NCI-H2107 treated with DMSO at 0.1 percent for 48 hours (cell line): Measurements from ENCODE around the gene GEN1.
A peak's percentile ranks its signal among the peaks of the same experiment; 100 is the strongest.

ENCODE experiments used
- DNase-seq: peaks from one replicate; lab custom pipeline; 2025; ENCODE audit not compliant: unreplicated experiment; lab: John Stamatoyannopoulos, UW

Gene GEN1

DNA sequence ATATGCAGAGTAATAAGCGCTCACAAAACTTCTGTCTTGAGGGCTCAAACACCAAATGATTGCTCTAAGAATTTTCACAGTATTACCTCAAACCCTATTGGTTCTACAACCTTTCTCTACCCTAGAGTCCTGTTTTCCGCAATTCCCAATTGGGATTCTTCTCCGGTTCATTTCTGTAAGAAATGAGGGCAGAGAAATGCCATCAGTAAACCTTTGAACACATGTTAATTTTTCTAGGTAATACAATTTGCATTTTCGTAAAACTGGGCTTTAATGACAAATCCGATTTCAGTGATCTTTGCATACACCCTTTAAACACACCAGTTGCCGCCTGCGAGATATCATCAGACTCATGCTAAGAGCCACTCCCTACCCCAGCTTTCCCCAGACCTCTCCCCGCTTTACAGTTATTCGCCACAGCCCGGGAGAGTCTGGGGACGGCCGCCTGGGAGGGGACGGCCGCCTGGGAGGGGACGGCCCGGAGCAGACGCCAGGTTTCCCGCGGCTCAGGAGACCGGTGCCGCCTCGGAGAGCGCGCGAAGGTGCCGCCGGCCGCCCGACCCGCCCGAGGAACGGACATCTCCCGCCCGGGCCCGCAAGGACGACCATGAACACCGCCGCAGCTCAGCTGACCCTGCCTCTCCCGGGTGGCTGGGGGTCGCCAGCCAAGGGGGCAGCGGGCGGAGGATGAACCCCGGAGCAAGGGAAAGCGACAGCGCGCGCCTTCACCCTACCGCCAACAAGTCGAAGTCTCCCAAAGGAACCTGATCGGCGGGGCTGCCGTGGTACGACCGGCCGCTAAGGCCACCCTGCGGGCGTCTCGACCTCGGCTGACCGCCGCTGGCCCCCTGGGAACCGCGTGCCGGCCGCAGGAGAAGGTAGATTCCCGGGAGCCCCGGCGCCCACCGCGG is 791 bp upstream of the GEN1 start:
- peak; percentile 13 for DNase-seq

DNA sequence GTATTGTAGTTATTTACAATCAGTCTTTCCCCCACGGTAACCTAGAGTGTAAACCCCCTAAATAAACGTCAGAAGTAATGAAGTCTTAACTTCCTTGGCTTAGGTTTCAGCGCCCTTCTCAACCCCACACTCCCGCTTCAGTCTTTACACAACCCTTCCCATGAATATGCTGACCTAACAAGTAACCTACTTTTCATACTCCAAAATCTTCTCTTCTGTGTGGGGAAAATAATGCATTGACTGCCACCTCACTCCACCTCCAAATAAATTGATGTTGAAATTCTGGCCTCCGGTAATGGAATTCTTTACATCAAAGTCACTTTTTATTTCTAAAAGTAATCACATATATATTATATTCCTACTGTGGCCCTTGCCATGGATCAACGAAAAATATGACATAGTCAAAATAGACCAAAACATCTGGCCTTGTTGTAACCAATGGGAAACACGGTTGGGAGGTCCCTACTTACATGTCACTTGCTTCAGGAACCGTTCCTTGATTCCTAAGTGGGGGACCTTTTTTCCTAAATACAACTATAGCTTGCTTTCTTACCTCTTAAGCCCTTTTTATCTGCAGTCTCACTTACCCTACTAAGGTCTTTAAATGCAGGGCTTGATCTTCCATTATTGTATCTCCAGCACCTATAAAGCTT is 961 bp downstream of the GEN1 start:
- no peak for DNase-seq

DNA sequence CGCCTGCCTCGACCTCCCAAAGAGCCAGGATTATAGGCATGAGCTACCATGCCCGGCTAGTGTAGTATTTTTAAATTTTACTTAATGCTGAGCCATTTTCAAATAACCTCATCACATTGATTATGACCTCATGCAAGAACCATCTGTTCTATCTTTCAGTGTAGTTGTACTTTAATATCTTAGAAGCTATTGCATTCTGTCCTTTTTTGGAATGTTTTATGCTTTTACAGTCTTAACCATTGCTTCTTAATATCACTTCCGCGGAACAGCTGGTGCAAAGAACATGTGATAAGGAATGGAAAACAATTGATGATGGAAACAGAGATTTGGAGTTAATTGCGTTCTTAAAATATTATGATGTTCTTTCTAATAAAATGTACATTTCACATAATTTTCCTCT is 2.7 kb downstream of the GEN1 start:
- no peak for DNase-seq

DNA sequence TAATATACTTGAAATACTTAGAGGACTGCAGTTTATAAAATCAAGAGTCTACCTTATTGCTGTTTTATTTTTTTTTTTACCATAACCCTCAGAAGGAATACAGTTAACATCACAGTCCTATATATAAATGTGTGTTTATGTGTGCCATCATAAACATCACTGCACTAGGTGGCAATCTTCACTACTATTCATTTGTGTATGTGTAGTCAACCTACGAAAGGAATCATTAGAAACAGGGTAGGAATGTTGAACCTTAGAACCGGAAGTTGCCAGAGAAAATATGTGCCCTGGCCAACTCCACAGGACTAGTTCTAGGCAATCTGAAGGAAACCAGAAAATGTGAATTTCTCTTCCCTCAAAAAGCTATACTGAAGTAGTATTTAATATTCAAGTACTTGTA is 3.4 kb downstream of the GEN1 start:
- no peak for DNase-seq

DNA sequence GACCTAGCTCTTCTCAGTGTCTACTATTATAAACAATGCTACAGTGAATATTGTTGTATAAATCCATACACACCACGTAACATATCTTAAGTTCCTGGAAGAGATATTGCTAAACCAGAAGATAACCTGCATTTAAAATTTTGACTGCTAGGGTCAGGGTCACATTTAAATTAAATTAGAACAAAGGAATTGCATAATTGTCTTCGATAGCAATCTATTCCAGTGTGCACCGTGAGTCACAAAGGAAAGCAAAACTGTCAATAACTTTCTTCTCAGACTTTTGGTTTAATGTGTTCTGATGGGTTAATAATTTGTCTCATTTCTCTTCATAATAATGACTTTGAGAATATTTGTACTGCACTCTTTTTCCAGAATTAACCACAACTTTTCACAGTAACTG is 4.2 kb downstream of the GEN1 start:
- no peak for DNase-seq

DNA sequence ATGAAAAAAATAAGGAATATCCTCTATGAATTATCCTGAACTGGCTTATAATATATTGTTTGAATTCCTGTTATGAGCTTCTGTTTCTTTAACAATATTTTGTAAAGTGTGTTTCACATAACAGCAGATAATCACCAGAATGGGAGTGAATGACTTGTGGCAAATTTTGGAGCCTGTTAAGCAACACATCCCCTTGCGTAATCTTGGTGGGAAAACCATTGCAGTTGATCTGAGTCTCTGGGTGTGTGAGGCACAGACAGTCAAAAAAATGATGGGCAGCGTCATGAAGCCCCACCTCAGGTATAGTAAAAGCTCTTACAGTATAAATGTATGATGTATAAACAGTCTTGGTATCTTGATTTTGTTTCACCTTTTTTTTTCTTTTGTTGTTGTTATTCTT is 5.9 kb downstream of the GEN1 start:
- no peak for DNase-seq

DNA sequence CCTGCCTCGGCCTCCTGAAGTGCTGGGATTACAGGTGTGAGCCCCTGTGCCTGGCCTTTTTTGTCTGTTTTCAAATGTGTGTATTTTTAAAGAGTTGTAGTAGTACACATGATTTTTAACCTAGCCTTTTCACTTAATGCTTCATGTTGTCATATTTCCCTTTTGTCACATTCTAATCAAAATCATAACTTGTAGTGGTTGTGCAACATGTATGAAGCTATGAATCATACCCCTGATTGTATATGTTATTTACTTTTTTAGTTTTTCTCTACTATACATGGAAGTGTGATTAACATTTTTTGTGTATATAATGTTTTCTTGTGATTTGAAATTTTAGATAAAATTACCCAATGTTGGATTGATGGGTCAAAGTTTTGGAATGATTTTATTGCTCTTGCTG is 8.5 kb downstream of the GEN1 start:
- no peak for DNase-seq

DNA sequence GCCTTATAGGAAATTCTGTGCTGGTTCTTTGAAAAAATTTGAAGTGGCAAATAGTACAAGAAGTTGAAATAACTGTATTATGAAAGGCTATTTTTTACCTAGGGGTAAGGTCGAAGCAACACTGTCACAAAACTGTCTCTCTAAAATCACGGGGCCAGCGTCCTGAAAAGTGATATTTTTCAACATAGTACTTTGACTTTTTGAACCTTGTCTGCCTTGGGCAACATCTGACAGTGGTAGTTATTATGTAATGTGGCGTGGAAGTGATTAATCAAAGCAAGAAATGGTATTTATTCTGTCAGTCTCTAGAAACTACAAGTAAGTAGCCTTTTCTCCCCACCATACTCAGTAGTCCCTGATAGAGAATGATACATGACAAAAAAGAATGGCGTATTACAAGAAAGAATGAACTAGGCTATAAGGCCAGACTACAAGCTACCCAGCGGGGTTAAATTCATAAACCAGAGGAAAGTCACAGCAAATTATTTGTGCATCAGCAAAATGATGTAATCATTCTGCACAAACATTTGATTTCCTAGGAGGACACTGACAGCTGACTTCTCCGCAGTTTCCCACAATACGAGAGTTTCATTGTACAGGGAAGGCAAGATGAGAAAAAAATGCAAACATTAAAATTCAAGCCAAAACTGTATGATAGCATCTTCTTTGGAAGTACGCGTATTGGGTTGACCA is 9.8 kb downstream of the GEN1 start:
- no peak for DNase-seq

DNA sequence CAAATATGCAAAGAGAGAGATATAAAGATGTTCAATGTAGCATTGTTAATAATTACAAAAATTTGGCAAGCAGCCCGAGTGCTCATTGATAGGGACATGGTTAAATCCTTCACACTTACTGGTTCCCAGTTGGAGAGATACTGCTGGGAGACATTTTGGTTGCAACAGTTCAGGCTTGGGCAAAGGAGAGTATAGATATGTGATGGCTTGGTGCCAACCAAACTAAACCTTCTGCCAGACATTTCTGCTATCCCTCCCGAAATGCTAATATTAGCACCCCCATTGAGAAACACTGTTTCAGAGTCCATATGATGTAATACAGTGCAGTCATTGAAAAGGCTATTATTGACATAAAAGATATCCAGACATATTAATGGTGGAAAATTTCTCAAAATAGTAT is 11.5 kb downstream of the GEN1 start:
- no peak for DNase-seq

DNA sequence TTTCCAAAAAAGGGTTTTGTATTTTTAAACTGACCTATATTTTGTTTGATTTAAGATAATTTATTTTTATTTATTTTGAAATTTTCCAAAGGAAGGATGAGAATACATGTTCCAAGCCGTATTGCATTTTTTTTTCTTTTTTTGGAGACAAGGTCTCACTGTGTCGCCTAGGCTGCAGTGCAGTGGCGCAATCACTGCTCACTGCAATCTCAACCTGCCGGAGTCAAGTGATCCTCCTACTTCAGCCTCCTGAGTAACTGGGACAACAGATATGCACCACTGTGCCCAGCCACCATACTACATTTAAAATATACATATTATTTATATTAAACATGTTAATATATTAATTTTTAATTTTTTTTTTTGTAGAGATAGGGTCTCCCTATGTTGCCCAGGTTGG is 15.0 kb downstream of the GEN1 start:
- no peak for DNase-seq

DNA sequence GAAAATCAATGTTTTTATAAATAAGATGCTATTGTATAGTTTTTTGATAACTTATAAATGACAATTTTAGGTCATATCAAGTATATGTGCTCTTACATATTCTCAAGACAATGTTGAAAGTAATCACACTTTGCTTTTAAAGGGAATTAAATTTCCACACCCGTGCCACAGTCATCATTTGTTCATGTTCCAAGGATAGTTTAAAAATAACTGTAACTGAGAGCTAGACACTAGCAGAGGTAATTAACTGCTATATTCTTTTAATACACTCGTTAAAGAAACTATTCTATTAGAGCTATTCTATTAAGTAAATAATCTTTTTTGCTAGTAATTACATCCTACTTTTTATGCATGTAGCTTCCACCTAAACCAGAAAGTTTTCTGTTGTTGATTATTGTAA is 18.0 kb downstream of the GEN1 start:
- DNase-seq, result no peak

DNA sequence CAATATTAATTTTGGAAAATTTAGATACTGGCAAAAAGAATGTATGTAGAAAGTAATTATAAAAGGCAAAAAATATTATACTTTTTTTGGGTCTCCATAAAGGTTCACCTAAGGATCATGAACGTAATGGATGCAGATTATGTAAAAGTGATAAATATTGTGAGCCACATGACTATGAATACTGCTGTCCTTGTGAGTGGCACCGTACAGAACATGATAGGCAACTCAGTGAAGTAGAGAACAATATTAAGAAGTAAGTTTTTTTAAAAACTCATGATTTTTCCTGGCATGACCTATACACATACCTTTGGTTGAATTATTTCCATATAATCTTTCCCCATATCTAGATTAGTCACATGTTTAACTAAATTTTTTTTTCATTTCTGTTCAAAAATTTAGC is 18.6 kb downstream of the GEN1 start:
- DNase-seq, result no peak

DNA sequence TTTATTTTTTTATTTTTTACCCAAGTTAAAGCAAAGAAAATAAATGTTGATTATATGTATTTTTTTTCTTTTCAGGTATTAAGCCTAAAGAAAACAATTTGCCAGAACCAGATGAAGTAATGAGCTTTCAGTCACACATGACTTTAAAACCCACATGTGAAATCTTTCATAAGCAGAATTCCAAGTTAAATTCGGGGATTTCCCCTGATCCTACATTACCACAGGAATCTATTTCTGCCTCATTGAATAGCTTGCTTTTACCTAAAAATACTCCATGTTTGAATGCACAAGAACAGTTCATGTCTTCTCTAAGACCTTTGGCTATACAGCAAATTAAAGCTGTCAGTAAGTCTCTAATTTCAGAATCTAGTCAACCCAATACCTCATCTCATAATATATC is 26.6 kb downstream of the GEN1 start:
- no peak for DNase-seq

DNA sequence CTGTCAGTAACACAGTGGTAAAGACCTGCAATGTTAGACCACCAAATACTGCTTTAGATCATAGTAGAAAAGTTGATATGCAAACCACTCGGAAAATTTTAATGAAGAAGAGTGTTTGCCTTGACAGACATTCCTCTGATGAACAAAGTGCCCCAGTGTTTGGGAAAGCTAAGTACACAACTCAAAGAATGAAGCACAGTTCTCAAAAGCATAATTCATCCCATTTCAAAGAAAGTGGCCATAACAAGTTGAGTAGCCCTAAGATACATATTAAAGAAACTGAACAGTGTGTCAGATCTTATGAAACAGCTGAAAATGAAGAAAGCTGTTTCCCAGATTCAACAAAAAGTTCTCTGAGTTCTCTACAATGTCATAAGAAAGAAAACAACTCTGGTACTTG is 27.5 kb downstream of the GEN1 start:
- no peak for DNase-seq

DNA sequence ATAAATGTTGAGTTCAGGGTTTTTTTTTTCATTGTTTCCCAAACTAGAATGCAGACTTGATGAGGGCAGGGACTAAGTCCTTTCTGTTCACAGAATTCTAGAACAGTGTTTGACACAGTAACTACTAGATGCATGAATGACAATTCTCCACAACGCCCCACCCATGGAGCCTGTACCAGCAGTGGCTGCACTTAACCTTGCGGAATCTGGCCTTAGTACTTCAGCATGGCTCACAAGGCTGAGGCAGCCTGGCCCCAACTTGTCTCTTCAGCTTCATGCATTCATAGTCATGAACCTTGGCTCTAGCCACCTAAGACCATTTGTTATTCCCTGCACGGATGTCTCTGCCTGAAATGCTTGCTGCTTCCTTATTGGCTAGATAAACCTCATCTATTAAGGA is 32.8 kb downstream of the GEN1 start:
- DNase-seq, result no peak

DNA sequence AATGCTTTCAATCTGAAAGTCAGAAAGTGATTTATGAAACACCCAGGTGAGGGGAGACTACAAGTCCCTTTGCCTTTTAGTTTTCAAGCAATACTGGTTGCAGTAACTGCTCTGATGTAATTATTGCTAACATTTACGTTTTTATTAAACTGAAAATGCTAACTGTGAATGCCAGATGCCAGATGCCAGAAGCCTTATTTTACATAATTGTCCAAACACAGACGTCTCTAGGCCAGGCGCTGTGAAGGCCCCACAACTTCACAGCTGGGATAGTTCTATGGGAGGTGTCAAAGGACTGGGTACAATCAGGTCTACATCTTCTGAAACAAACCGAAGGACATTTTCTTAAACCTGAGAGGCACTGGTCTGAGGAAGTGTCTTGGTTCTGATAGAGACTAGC is 34.8 kb downstream of the GEN1 start:
- DNase-seq, result no peak

DNA sequence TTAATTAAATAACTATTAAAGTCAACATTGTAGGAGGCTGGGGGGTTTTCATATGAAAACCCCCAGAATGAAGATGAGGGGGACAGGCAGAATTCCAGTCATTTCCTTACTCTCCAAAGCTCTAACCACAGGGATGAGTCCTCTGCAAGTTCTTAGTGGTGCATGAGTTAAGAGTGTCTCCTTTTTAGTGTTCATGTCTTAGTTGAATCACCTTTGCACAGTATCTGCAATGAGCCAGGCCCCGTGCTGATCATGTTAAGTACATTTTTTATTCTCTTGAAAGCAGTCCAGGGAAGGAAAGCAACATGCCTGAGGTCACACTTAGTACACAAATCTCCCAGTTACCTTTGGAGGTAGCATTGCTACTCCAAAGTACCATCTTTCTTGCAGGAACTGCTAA is 36.6 kb downstream of the GEN1 start:
- no peak for DNase-seq

DNA sequence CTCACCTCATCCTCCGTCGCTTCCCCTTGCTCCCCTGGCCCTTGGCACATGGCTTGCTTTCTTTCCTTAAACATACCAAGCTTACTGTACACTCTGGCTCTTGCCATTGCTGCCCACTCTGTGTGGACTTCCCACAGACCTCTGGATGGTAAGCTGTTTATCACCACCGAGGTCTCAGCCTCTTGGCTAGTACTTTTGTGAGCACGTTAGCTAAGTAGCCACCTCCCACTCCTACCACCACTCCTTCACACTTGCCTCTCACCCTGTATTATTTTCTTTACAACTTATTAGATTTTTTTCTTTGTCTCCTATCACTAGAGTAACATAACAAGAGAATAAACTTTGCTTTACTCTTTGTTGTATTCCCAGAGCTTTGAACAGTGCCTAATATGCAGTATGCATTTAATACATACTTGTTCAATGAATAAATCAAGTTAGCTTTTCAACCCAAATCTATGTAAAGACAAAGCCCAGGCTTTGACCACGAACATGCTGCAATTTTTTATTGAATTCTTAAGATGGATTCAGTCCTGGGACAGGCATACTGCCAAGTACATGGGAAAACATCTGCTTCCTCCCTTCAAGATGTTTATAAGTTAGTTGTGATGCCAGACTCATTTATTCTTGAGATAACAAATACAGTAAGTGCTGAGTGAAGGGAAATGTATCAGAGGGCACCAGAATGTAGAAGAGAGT is 37.3 kb downstream of the GEN1 start:
- no peak for DNase-seq

DNA sequence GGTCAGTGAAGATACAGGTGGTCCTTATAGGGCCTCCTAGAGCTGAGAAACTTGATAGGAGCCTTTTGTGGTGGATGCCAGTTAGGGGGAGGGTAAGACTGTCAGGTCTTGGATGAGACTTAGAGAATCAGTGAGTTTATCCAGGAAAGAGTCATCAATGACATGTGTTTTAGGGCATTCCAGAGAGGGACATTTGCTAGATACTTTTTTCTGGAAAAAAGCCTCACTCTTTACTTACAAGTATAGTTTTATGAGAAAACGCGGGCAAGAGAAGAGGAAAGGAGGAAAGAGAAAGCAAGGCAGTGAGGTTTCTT is 37.8 kb downstream of the GEN1 start:
- no peak for DNase-seq

DNA sequence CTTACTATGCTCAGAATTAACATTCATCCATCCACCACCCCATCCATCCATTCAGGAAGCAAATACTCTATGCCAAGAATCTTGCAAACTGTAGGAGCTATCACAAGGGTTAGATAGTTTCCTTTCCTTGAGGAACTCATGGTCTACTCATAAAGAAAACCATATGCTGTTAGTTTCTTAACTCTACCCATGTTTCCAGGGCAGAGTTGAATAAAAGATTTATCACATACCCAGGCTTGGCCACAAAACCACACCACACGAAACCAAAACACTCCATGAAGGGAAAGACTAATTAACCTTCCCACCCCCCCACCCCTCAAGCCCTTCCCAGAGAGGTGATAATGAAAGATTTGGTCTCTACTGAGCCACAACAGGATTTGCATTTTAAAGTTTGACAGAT is 38.6 kb downstream of the GEN1 start:
- DNase-seq, result no peak

DNA sequence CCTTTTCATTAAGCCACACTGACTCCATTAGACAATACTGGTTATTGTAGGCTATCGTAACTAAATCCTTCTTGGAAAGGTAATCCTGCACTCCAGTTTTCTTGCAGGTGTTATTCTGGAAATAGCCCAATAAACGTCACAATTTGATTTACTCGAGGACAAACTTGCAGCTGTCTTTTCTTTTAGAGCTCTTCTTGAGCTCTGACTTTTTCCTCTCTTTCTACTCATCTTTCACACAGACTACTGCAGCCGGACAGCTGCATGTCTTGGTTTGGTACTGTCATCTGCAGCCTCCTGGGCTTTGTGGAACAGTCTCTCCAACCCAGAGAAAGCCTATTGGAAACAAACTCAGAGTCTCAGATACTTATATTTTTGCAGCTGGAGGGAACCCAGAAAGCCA is 39.4 kb downstream of the GEN1 start:
- peak; percentile 32 for DNase-seq
